ENCODE results near the gene ZNF700.
"Not testable (repeated sequence)": the region's sequence is repeated elsewhere in the genome, so short reads cannot be mapped to it uniquely, and the experiment has no call there.

ZNF700 gene

DNA sequence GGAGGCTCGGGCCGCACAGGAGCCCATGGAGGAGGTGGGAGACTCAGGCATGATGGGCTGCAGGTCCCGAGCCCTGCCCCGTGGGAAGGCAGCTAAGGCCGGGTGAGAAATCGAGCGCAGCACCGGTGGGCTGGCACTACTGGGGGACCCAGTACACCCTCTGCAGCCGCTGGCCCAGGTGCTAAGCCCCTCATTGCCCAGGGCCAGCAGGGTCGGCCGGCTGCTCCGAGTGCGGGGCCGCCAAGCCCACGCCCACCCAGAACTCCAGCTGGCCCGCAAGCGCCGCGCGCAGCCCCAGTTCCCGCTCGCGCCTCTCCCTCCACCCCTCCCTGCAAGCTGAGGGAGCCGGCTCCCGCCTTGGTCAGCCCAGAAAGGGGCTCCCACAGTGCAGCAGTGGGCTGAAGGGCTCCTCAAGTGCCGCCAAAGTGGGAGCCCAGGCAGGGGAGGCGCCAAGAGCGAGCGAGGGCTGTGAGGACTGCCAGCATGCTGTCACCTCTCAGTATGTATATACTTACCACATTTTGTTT is 16.5 kb downstream of the ZNF700 start:
- not testable (repeated sequence) for DNase-seq

DNA sequence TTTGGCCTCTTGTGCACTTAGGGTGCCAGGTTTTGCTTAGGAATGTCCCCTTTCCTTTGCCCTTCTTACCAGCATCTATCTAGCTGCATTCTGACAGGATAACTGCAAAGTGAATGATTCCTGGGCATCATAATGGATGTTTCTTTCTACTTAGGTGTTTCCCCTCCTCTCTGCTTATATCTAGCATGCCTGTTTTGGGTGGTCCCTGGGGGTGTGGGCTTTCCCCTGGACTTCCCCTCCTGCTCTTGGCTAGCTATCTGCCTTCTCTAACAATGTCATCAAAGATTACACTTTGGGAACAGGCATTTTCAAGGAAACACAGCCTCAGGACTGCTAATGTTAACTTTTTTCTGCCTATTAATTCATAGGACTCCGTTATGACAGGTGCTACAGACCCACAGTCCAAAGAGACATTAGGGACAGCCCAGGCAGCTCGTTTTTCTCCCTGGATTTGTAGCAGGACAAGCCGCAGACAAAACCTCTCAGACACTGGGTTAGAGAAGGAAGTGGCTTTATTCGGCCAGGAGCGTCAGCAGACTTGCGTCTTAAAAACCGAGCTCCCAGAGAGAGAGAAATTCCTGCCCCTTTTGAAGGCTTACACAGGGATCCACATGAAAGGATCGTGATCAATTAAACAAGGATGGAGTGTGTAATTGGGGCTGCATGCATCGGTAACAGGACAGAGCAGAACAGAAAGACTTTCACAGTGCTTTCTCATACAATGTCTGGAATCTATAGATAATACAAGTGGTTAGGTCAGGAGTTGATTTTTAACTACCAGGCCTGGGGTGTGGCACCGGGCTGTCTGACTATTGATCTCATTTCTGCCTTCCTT is 17.3 kb downstream of the ZNF700 start:
- DNase-seq: no peak

DNA sequence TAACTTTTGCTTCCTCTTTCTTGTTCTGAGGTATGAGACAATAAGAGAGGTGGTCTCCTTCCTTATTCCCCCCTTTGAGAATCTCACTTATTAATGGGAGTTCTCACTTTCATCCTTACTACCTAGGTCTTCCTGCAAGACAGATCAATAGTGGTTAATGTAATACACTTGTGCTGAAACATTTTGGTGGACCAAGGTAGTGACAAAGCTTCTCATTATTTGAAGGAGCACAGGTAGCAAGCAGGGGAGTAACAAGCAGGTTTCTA is 17.9 kb downstream of the ZNF700 start:
- no peak for DNase-seq

DNA sequence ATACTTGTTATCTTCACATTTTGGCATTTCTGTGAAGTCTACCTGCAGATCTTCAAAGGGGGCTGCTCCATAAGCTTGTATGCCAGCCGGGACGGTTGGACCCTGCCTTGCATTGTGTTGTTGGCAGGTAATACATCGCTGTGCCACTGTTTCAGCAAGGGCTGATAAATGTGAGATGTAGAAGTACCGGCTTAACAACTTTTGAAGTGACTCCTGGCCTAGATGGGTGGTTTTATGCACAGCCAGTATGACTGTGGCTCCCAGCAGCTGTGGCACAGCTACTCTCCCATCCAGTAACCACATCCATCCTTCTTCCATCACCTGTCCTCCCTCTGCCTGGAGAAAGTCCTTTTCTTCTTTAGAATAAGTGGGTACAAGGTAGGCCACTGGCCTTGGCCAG is 19.7 kb downstream of the ZNF700 start:
- DNase-seq: no peak

DNA sequence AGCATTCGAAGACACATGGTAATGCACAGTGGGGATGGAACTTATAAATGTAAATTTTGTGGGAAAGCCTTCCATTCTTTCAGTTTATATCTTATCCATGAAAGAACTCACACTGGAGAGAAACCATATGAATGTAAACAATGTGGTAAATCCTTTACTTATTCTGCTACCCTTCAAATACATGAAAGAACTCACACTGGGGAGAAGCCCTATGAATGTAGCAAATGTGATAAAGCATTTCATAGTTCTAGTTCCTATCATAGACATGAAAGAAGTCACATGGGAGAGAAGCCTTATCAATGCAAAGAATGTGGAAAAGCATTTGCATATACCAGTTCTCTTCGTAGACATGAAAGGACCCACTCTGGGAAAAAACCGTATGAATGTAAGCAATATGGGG is 23.7 kb downstream of the ZNF700 start:
- DNase-seq: no peak

DNA sequence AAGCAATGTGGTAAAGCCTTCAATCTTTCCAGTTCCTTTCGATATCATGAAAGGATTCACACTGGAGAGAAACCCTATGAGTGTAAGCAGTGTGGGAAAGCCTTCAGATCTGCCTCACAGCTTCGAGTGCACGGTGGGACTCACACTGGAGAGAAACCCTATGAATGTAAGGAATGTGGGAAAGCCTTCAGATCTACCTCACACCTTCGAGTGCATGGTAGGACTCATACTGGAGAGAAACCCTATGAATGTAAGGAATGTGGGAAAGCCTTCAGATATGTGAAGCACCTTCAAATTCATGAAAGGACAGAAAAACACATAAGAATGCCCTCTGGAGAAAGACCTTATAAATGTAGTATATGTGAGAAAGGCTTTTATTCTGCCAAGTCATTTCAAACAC is 24.3 kb downstream of the ZNF700 start:
- no peak for DNase-seq

DNA sequence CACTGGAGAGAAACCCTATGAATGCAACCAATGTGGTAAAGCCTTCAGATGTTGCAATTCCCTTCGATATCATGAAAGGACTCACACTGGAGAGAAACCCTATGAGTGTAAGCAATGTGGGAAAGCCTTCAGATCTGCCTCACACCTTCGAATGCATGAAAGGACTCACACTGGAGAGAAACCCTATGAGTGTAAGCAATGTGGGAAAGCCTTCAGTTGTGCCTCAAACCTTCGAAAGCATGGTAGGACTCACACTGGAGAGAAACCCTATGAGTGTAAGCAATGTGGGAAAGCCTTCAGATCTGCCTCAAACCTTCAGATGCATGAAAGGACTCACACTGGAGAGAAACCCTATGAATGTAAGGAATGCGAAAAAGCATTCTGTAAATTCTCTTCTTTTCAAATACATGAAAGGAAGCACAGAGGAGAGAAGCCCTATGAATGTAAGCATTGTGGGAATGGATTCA is 24.7 kb downstream of the ZNF700 start:
- DNase-seq: not testable (repeated sequence)

DNA sequence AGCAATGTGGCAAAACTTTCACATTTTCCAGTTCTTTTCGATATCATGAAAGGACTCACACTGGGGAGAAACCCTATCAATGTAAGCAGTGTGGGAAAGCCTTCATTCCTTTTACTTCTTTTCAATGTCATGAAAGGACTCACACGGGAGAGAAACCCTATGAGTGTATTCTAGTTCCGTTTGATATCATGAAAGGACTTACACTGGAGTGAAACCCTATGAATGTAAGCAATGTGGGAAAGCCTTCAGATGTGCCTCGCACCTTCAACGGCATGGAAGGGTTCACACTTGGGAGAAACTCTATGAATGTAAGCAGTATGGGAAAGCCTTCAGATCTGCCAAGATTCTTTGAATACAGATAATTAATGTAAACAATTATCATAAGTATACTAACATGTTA is 25.4 kb downstream of the ZNF700 start:
- no peak for DNase-seq

DNA sequence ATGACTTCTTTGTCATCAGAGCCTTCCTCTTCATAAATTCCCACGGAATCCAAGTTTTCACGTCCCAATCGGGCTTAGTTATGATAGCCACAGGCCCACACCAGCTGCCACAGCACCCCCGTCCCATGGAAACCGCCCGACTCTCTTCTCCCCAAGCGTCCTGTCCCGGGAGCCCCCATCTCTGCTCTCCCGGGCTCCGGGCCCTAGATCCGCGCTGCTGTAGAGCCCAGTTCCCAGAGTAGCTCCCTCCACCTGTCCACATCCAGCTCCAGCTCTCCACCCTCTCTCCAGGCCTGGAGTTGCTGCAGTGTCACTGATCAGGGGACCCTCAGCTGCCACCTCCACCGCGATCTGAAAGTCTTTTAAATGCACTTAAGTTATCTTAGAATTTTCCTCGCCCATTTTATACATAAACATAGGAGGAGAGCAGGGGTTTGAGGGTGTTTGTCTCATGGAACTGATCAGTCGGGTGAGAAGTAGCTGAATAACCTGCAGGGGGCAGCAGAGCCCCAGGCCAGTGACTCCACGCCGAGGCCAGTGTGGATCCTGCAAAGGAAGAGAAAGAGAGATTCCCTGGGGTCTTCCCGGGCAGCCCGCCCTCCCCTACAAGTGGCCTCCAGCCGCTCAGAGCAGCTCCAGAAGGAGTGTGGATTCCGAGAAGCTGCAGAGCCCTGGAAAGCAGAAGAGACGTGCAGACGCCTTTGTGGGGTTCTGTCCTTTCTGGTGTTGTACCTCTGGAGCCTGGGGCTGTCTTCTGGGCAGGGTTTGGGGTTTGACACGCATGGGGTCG is 38.9 kb downstream of the ZNF700 start:
- peak; percentile 54 to 81 for DNase-seq

DNA sequence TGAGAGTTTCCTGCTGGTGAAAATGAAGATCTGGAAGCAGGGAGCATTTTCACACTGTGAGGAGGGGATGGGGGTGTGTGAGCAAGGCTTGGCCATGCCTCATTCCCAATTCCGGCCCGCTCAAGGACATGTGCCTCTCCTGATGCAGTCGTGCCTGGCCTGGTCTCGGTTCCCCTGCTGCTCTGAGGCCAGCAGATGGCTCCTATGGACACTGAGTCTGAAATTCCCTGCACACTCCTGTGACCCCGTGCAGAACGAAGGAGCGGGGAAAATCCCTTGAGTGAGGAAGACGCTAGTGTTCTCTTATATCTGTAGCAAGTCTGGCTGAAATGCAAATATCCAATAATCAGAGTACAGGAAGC is 39.6 kb downstream of the ZNF700 start:
- DNase-seq: peak in 1 of 2 experiments; percentile 60

DNA sequence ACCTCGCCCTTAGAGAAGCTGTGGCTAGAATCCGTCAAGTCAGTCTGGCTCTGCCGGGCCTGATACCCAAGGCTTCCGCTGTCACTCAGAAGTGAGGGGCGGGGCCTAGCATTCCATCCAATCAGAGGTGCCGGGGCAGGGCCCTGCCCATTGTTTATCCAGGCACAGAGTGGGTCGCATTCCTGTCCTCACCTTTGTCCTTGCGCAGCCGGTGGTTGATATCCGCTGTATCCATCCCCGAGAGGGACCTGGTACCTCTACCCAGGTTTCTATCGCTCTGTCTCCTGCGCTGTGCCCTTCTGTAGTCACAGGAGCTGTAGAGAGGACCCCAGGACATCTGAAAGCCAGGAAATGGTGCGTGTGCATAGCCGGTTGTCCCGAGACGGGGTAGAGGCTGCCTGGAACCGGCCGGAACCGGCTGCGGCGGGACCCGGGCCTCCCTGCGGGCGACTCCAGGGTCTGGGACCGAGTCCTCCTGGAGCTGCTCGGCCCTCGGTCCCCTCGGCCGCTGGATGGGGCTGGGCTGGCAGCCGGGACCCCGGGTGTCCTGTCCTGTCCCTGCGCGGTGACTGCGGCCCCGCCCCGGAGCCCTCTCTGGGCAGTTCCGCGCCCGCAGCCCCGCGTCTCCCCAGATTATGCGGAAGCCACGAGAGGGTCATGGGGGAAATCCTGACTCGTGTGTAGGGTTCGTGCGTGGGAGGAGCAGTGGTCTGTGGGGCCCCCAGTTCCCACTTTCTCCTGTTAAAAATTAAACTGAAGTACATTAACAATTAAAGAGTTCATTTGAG is 40.1 kb downstream of the ZNF700 start, which contains the start of gene ZNF763:
Gene ZNF763, plus strand, starts transcription at position 183 of the 788 bp plus-strand sequence. Its CDS starts 169 bp downstream, at position 352.
- peak; percentile 85 to 89 for DNase-seq

DNA sequence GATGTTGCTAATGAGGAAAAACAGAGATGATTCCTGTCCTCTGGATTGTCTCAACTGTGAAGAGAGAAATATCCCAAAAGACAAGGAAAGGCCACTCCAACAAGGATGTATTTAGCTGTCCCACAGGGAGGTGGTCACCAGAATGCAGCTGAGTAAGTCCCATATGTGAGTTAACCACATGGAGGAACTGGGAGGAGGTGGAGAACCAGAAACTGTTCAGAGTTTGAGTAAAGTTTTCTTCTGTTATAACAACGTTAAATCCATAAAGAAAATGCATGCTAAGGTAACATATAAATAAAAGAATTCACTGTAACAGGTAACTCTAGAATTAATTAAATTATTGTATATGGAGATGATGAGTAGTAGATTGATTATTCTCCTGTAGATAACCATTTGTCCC is 45.3 kb downstream of the ZNF700 start:
- DNase-seq: no peak

DNA sequence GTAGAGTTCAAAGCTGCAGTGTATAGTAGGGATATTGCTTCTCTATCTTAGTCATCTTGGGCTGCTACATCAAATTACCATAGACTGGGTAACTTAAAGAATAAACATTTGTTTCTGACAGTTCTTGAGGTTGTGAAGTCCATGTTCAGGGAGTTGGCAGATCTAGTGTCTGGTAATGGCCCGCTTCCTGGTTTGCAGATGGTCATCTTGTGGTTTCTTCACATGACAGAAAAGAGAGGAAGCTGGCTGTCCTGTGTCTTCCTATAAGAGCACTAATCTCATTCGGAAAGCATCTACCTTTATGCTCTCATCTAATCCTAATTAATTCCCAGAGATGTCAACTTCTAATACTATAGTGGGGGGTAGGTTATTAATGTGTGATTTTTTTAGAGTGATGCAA is 46.1 kb downstream of the ZNF700 start:
- no peak for DNase-seq

DNA sequence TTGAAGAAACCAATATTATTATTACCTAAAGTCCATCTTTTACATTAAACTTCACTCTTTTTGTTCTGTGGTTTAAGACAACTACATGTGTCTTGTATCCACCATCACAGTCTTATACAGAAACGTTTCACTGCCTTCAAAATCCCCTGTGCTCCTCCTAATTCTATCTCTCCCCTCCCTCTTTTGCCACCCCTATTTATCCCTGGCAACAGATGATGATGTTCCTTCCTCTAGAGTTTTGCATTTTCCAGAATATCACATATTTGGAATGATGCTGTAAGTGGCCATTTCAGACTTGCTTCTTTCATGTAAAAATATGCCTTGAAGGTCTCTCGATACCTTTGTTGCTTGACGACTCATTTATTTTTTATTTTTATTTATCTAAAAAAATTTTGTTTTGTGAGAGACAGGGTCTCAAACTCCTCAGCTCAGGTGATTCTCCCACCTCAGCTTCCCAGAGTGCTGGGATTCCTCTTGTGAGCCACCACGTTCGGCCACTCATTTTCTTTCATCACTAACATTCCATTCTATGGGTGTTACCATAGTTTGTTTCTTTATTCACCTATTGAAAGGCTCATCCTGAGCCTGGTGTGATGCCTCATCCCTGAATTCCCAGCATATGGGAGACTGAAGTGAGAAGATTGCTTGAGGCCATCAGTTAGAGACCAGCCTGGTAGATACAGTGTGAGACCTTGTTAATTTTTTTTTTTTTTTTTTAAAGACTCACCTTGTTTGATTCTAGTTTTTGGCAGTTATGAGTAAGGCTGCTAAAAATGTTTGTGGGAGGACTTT is 48.3 kb downstream of the ZNF700 start:
- no peak for DNase-seq

DNA sequence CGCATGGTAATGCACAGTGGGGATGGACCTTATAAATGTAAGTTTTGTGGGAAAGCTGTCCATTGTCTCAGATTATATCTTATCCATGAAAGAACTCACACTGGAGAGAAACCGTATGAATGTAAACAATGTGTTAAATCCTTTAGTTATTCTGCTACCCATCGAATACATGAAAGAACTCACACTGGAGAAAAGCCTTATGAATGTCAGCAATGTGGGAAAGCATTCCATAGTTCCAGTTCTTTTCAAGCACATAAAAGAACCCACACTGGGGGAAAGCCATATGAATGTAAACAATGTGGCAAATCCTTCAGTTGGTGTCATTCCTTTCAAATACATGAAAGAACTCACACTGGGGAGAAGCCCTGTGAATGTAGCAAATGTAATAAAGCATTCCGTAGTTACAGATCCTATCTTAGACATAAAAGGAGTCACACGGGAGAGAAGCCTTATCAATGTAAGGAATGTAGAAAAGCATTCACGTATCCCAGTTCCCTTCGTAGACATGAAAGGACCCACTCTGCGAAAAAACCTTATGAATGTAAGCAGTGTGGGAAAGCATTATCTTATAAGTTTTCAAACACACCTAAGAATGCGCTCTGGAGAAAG is 53.7 kb downstream of the ZNF700 start:
- DNase-seq: no peak

DNA sequence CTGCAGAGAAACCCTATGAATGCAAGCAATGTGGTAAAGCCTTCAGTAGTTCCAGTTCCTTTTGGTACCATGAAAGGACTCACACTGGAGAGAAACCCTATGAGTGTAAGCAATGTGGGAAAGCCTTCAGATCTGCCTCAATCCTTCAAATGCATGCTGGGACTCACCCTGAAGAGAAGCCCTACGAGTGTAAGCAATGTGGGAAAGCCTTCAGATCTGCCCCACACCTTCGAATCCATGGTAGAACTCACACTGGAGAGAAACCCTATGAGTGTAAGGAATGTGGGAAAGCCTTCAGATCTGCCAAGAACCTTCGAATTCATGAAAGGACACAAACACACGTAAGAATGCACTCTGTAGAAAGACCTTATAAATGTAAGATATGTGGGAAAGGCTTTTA is 54.6 kb downstream of the ZNF700 start:
- DNase-seq: no peak

DNA sequence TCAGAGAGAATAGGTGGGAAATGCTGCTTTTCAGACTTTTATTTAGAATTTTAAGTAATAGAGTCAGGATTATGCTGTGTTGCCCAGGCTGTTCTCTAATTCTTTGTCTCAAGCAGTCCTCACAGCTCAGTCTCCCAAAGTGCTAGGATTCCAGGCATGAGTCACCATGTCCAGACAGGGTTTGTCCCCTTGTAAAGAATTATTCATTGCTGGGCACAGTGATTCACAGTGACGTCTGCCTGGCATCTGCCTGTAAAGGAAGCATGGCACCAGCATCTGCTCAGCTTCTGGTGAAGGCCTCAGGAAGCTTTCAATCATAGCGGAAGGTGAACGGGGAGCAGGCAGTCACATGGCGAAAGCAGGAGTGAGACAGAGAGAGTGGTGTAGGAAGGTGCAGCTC is 57.6 kb downstream of the ZNF700 start:
- DNase-seq: no peak

DNA sequence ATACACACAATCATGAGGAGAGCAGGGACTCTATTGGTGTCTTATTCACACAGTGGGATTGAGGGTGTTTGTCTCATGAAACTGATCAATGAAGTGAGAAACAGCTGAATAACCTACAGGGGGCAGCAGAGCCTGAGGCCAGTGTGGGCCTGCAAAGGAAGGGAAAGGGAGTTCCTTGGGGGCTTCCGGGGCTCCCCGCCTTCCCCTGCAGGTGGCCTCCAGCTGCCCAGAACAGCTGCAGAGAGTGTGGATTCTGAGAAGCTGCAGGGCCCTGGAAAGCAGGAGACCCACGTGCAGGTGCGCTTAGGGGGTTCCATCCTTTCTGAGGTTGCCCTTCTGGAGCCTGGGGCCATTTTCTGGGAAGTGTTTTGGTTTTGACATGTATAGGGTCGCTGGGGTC is 60.1 kb downstream of the ZNF700 start:
- DNase-seq: peak in 1 of 2 experiments; percentile 12

DNA sequence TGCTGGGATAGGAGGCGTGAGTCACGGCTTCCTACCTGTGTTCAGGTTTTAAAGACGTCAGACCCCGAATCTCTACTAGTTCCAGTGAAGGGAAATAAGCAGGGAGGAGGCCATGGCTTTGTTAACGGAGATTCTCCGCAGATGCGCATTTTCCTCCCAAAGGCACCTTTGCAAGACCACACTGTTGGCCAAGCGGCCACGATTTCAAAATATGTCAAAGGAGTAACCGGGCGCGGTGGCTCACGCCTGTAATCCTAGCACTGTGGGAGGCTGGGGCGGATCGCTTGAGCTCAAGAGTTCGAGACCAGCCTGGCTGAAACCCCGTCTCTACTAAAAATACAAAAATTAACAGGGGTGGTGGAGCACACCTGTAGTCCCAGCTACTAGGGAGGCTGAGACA is 61.8 kb downstream of the ZNF700 start:
- DNase-seq: no peak

DNA sequence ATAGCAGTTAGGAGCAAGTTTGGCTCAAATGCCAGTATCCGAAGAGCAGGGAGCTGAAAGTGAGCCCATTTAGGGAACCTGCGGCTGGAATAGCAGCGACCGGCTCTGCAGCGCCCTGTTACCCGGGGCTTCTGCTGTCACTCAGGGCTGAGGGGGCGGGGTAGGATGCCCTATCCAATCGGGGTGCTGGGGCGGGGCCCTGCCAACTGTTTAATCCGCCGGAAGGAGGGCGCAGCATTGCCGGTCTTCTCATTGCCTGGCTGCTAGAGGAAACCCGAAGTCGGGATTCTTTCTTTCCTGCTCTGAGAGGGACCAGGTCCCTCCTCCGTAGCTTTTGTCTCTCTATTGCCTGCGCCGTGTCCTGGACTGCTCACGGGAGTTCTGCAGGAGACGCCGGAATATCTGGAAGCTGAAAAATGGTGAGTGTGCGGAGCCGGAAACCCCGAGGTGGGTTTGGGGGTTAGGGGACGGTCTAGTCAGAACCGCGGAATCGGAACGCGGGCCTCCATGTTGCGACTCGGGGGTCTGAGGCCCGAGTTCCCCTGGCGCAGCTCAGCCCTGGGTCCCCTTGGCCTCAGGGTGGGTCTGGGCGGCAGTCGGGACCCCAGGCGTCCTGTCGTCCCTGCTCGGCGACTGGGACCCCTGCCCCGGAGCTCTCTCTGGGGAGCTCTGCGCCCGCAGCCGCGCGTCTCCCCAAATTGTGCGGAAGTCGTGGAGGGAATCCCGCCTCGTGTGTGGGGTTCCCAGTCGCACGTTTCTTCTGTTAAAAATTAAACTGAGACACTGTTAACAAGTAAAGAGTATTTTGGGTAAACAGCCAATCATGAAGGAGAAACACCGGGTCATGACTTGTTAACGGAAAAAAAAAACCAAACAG is 62.7 kb downstream of the ZNF700 start:
- peak; percentile 88 to 95 for DNase-seq

DNA sequence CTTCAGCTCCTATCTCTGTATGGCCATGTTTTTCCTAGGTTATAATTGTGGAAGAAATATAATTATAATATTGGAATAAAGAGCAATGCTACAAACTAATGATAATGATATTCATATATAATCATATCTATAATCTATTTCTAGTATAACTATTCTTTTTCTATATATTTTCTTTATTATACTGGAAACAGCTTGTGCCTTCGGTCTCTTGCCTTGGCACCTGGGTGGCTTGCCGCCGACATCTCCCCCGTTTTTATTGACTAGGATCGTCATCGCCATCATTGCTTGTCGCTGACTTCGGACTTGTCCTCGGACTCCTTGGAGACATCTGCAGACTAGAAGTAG is 64.2 kb downstream of the ZNF700 start:
- no peak for DNase-seq

Measured in NCI-H526 (cell line).